ENCODE results near the gene TCP10L.
"Not testable (repeated sequence)": the region's sequence is repeated elsewhere in the genome, so short reads cannot be mapped to it uniquely, and the experiment has no call there.

TCP10L gene, protein sequence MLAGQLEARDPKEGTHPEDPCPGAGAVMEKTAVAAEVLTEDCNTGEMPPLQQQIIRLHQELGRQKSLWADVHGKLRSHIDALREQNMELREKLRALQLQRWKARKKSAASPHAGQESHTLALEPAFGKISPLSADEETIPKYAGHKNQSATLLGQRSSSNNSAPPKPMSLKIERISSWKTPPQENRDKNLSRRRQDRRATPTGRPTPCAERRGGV

DNA sequence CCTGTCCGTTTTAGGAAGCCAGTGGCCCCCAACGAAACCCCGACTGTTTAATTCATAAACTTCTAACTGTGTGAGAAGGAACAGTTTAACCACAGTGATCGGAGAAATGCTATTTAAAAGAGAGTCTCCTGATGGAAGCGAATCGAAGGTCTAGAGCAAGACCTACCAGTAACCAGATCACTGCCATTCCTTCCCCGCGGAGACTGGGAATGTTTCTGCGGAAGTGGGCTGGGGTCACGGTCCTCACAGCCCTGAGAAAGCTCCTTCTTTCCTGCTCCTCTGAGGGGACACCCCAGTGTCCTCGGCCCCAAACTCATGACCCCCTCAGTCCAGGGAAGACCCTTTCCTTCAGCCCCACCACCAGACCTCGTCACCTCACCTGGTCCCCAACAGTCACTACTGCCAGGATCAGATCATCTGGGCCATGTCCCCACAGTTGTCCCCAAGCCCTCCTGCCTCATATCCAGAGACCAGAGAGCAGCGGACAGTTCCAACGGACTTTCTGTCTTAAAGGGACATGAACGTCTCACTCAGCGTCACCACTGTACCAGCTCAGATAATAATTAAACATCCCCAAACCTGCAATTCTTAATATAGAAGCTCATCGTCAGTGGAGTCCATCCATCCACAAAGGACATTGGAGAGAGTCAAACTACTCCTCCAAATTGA lies at the start of gene TCP10L:
Gene TCP10L, minus strand, starts transcription at position 482 of the 669 bp plus-strand sequence. CDS start 1,219 bp downstream, outside the sequence.
- TF ChIP-seq, protein P1, sequence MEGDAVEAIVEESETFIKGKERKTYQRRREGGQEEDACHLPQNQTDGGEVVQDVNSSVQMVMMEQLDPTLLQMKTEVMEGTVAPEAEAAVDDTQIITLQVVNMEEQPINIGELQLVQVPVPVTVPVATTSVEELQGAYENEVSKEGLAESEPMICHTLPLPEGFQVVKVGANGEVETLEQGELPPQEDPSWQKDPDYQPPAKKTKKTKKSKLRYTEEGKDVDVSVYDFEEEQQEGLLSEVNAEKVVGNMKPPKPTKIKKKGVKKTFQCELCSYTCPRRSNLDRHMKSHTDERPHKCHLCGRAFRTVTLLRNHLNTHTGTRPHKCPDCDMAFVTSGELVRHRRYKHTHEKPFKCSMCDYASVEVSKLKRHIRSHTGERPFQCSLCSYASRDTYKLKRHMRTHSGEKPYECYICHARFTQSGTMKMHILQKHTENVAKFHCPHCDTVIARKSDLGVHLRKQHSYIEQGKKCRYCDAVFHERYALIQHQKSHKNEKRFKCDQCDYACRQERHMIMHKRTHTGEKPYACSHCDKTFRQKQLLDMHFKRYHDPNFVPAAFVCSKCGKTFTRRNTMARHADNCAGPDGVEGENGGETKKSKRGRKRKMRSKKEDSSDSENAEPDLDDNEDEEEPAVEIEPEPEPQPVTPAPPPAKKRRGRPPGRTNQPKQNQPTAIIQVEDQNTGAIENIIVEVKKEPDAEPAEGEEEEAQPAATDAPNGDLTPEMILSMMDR (IDR thresholded peaks at IDR 0.05; ENCODE audit: borderline replicate concordance, insufficient read depth, low read depth, low read length): no peak
- H3K4me3 ChIP-seq (ENCODE audit: low read depth, low read length): no peak within 1 kb of the TSS

DNA sequence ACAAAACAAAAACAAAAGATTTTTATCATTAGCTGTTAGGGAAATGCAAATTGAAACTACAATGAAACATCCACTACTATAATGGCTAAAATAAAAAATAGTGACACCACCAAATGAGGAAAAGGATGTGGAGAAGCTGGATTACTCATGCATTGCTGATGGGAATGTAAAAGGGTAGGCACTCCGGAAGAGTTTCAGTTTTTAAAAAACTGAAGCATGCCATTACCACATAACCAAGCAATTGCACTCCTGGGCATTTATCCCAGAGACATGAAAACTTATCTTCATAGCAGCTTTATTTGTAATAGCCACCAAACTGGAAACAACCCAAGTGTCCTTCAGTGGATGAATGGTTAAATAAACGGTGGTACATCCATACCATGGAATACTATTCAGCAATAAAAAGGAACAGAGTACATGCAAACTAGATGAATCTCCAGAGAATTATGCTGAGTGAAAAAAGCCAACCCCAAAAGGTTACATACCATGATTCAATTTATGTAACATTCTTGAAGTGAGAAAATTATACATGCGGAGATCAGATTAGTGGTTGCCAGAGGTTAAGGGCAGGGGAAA lies 41.4 kb upstream of the TCP10L start:
- H3K4me3 ChIP-seq (ENCODE audit: low read depth, low read length): no peak overlapping the region
- TF ChIP-seq, protein P1 (IDR thresholded peaks at IDR 0.05; ENCODE audit: borderline replicate concordance, insufficient read depth, low read depth, low read length): no peak

DNA sequence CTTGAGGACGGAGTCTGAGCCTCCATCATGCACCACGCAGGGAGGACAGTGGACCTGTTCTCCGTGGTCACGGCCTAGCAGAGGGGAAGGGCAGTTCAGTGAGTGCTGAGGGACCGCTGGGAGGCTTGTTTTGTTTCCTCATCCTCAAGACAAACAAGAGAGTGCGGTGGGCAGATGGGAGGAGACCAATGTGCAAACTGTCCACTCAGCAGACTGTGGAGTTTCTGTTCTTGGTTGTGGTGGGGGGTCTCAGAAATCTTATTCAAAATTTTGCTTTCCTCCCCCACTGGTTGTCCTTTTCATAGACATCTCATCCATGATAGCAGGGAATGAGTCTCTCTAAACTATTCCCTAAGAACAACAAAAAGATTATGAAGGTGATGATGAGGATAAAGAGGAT lies 32.9 kb upstream of the TCP10L start:
- not testable (repeated sequence) for H3K4me3 ChIP-seq (ENCODE audit: low read depth, low read length)

DNA sequence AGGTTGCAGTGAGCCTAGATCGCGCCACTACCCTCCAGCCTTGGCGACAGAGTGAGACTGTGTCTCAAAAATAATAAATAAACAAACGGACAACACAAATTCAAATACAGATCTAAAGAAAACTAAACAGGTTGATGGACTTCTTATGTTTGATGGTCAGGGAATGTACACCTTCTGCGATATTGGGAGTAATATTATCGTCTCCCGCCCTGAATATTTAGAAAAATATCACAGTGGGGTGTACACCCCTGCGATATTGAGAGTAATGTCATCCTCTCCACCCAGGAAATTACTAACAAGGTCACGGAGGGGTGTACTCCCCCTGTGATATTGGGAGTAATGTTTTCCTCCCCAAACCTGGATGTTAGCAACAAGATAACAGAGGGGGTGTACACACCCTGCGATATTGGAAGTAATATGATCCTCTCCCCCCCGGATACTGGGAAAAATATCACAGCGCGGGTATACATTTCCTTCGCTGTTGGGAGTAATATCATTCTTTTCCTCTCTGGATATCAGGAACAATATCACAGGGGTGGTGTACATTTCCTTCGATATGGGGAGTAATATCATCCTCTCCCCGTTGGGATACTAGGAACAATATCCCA lies 28.2 kb upstream of the TCP10L start:
- TF ChIP-seq, protein P1 (IDR thresholded peaks at IDR 0.05; ENCODE audit: borderline replicate concordance, insufficient read depth, low read depth, low read length): no peak
- H3K4me3 ChIP-seq (ENCODE audit: low read depth, low read length): no peak overlapping the region

DNA sequence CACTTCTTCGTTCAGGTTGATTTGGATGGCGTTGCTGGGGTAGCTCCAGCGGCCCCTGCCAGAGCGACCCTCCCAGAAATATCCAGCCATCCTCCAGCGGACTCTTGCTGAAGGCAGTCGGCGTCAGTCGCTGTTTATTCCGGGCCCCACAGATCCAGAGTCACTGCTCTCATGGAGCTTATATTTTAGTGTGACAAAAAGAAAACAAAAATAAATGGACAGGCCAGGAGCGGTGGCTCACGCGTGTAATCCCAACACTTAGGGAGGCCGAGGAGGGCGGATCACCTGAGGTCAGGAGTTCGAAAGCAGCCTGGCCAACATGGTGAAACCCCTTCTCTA lies 27.6 kb upstream of the TCP10L start:
- TF ChIP-seq, protein P1 (IDR thresholded peaks at IDR 0.05; ENCODE audit: borderline replicate concordance, insufficient read depth, low read depth, low read length): no peak
- peak overlapping the region; percentile 77 for H3K4me3 ChIP-seq (ENCODE audit: low read depth, low read length)

DNA sequence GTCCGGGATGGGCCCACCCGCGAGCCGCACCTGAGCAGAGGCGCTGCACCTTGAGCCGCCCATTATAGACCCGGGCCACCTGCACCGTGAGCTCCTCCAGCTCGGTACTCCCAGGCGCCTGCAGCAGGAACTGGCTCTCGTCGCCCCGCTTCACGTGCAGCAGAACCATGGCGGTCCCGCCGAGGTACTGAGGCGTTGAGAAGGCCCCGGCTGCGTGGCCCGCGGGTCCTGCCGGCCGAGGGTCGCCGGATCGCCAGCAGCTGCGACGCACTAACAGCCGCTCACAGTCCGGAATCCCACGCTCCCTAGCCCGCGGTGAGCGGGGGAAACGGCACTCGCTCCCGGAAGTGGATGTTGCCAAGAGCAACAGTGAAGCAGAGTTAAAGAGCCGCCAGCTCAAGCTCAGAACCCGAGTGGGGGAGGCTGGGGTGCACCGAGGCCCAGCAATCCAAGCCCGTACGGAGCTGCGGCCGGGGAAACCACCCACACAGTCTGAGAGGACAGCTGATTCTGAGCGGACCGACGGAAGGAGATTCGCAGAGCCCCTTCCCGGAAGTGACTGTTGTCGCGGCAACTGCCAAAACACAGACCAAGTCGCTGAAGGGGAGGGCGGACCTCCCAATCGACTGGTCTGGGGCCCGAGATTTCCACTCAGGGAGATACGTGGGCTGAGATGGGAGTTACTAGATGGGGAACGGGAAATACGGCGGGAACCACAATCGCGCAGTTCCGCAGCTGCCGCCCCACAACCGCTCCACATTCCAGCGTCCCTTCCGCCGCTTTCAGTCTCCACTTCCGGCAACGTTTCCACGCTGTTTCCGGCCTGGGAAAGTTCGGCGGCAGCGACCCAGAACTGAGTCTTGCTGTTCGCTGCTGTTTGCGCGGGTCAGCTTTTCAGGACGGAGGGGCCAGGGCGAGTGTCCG lies 27.0 kb upstream of the TCP10L start, which contains the start of gene CFAP298:
Gene CFAP298, minus strand, starts transcription at position 303 of the 924 bp plus-strand sequence. Its CDS starts 134 bp downstream, at position 169.
- TF ChIP-seq, protein P1 (IDR thresholded peaks at IDR 0.05; ENCODE audit: borderline replicate concordance, insufficient read depth, low read depth, low read length): no peak
- peak within 1 kb of the TSS; percentile 77 for H3K4me3 ChIP-seq (ENCODE audit: low read depth, low read length)
